Measurements from ENCODE around the gene PARP4.
"Not testable (repeated sequence)": the region's sequence is repeated elsewhere in the genome, so short reads cannot be mapped to it uniquely, and the experiment has no call there.

Gene PARP4

DNA sequence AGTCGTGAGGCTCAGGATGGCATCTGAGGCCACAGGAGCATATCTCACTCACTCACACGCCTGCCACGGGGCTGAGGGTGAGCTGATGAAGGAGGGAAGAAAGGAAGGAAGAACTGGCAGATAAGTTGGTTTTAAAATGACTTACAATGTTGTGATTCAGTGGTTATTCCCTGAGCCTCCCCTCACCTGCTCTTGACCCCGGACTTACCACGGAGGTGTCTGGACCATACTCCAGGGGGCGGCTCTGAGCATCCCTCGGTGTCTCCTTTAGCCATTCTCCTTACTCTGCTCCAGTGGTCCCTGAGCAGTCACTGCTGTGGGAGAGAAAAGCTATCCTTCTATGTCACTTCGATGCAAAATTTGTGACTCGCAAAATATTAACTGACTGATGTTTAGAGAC lies 141.3 kb downstream of the PARP4 start:
- H3K9me3 Mint-ChIP-seq; H3K27ac Mint-ChIP-seq (ENCODE audit: low read depth); DNase-seq (ENCODE audit: low spot score in 2 of 2); H3K4me1 Mint-ChIP-seq; H3K36me3 Mint-ChIP-seq (ENCODE audit: insufficient read depth); ATAC-seq (replicated peaks; ENCODE audit: extremely low read depth, poor library complexity, severe bottlenecking); H3K4me3 Mint-ChIP-seq: not testable (repeated sequence)
- H3K27me3 Mint-ChIP-seq: peaks cover 67% of the 10 kb centered on the region

Data from central memory CD8-positive, alpha-beta T cell (primary cell).